ENCODE results near the gene ACYP2. TPM values are rescaled to one million over a fixed set of nuclear protein-coding genes. Genes with fewer than 3 reads are reported as not detected.
"Not testable (repeated sequence)": the region's sequence is repeated elsewhere in the genome, so short reads cannot be mapped to it uniquely, and the experiment has no call there.

ACYP2 gene
- polyA plus RNA-seq (2013, experiment 1 of 2; ENCODE audit: insufficient read length), result 5.4 TPM
- 6.7 TPM for polyA plus RNA-seq (2013, experiment 2 of 2; ENCODE audit: insufficient read length)

DNA sequence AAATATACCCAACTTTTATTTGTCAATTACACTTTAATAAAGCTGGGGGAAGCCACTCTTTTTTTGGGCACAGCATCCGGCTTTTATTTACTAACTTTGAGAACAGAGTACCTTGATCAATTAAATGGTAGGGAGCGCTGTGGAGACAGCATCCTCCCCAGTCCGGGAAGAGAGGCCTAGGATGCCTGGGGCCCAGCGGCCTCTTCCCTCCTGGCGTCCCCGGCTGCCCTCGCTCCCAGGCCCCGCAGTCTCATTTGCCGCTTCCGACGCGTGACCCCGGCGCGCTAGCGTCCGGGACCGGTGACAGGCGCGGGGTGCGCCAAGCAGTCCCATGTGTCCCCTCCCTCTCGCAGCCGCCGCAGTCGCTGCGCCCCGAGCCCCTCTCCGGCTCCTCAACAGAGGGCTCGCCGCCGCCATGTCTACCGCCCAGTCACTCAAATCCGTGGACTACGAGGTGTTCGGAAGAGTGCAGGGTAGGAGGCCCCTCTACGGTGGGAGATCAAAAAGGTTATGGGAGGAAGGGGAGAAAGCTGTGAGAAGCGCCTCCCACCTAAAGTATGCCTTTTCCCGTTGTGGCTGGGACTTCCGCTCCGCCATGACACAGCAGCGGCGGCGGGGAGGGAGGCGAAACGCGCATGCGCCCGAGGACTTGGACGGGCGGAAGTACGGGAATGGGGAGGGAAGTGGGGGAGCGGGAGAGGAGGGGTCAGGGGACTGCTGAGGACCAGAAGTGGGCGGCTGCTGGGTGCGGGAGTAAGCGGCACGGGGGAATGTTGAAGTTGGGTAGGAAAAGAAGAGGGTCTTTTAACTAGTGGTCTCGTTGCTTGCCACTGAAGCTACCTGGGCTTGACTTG, at the start of gene ACYP2:
TSS of gene ACYP2 (plus strand) at position 332 of the 854 bp plus-strand sequence.
- DNase-seq, result peak; percentile 97

- no peak for DNase-seq
Observed at GRCh38 chr2:54065891-54066290, 49.5 kb upstream of the ACYP2 start.

DNA sequence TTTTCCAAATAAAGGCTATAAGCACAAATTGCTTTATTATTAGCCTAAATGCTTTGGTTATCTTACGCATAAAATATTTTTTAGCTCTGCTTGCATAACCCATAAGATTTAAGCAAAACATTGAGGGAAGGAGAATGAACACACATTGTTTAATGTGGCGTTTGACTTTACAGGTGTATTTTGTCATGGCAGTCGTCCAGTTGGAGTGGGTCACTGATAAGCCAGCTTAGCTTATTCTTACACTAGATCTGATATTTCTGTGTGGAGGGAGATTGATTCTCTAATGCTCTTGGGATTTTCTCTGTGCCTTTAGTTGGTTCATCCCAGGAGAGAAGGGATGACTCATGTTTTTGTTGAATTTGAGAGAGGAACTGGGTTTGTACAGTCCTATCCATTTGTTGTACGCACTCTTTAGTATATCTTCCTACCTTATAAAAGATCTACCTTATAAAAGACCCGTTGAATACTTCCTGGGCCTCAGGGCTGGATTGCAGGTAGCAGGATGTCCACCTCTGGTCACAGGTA, 47.5 kb upstream of the ACYP2 start:
- no peak for DNase-seq

- DNase-seq, result not testable (repeated sequence)
Observed at GRCh38 chr2:54072483-54072882, 42.9 kb upstream of the ACYP2 start.

- DNase-seq, result peak; percentile 20
Observed at GRCh38 chr2:54073796-54074195, 41.6 kb upstream of the ACYP2 start.

- peak; percentile 21 for DNase-seq
Observed at GRCh38 chr2:54074606-54075341, 40.6 kb upstream of the ACYP2 start.

GRCh38 chr2:54076586-54076985, 38.8 kb upstream of the ACYP2 start:
- no peak for DNase-seq

GRCh38 chr2:54077088-54077900, 38.1 kb upstream of the ACYP2 start:
- no peak for DNase-seq

GRCh38 chr2:54079331-54079730, 36.1 kb upstream of the ACYP2 start:
- no peak for DNase-seq

DNA sequence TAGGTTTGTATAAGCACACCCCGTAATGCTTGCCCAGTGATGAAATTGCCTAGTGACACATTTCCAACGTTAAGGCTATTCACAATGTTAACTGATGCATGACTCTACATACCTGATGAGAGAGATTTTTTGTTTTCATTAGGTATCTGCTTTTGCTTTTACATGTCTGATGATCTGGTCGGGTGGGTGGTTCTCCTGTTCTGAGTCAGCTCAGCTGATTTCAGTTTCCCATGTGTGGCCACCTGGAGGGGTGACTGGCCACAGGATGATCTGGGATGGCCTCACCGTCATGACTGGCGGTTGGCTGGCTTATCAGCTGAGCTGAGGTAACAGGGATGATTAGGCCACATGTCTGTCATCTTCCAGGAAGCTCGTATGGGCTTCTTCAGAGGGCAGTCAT, 33.8 kb upstream of the ACYP2 start:
- DNase-seq, result no peak

- DNase-seq, result no peak
Observed at GRCh38 chr2:54083021-54083420, 32.4 kb upstream of the ACYP2 start.

GRCh38 chr2:54083445-54083844, 32.0 kb upstream of the ACYP2 start:
- peak; percentile 57 for DNase-seq

GRCh38 chr2:54084600-54084999, 30.8 kb upstream of the ACYP2 start:
- DNase-seq, result no peak

DNA sequence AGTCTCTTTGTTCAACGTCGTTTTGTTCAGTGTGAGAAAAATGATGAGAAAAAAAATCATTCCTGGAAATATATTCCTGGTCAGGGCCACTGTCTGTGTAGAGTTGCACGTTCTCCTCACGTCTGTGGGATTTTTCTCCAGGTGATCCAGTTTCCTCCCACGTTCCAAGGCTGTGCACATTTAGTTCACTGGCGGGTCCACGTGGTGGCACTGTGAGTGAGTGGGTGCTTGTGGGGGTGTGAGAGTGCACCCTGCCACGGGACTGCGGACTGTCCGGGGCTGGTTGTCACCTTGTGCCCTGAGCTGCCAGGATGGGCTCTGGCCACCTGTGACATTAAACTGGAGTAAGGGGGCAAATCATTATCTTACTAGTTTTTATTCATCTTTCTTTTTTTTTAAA, 30.3 kb upstream of the ACYP2 start:
- DNase-seq, result no peak

- DNase-seq, result no peak
Observed at GRCh38 chr2:54086157-54086556, 29.3 kb upstream of the ACYP2 start.

DNA sequence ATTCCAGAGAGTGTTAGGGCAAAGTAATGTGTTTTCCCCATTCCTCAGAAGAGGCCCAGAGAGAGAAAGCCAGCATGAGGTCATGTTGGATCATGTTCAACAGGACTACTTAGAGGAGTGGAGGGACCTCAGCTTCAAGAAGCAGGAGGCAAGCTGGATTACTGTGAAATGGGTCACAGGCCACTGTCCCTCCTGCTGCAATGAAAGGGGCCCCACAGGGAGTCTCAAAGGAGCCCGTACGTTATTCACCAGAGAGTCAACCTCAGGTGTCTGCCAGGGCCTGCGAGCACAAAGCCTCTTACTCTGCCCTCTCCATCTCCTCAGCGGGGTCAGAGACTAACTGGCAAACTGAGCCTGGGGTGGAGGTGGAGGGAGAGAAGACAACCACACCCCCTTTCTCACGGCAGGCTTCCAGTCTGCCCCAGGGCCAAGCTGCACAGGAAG, 27.2 kb upstream of the ACYP2 start:
- no peak for DNase-seq

- DNase-seq, result no peak
Observed at GRCh38 chr2:54088719-54089118, 26.7 kb upstream of the ACYP2 start.

DNA sequence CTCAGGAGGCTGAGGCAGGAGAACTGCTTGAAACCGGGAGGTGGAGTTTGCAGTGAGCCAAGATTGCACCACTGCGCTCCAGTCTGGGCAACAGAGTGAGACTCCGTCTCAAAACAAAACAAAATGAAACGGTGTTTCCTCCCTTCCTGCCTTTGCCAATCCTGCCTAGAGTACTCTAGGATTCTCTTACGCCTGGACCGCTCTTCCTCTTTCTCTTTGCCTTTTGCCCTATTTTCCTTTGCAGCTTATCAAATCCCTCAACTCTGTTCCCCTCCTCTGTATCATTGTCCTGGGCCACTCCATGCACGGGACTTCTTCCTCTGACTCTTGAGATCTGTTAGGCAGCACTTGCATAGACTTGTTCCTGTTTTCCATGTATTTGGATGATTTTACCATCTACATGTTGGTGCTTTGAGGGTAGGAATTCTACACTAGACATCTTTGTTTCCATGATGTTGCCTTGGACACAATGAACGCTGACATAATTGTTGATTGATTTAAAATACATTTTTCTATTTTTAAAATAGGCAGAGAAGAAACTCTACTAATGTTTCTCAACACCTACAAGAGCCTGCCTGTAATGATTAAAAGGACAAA, 24.8 kb upstream of the ACYP2 start:
- DNase-seq, result no peak

DNA sequence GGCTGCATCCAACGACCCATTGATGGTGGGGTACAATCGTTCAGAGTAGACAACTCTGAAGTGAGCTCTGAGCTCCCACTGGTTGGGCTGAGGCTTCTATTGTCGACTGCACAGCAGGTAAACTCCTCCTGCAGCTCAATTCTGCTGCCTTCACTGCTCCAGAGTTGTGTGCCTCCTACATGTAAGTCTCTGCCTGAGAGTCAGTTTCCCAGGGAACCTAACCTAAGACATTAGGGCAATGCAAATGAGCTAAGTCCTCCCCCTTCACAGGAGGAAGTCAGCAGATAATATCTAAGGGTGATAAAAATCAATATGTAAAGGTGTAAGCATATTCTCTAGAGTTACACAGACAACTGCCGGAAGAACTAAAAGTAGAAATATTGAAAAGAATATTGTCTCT, 22.5 kb upstream of the ACYP2 start:
- no peak for DNase-seq

- DNase-seq, result not testable (repeated sequence)
Observed at GRCh38 chr2:54095406-54095805, 20.0 kb upstream of the ACYP2 start.

DNA sequence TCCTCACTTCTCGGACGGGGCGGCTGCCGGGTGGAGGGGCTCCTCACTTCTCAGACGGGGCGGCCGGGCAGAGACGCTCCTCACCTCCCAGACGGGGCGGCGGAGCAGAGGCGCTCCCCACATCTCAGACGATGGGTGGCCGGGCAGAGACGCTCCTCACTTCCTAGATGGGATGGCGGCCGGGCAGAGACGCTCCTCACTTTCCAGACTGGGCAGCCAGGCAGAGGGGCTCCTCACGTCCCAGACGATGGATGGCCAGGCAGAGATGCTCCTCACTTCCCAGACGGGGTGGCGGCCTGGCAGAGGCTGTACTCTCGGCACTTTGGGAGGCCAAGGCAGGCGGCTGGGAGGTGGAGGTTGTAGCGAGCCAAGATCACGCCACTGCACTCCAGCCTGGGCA, 19.3 kb upstream of the ACYP2 start:
- not testable (repeated sequence) for DNase-seq

DNA sequence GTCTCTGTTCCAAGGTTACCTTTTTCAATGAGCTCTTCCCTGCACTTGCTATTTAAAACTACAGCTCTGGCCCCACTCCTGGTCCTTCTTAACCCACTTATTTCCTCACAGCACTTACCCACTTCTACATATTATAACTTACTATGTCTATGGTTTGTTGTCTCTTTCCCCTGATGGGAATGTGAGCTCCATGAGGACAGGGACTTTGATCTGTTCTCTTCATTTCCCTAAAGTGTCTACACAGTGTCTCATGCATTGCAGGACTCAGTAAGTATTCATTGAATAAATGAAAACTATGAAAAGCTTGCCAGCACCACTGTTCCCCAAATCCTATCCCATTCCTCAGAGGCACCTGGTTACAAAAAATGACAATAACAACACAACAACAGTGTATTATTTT, 18.3 kb upstream of the ACYP2 start:
- no peak for DNase-seq
